ENCODE measurements around the gene NUP62.

DNA sequence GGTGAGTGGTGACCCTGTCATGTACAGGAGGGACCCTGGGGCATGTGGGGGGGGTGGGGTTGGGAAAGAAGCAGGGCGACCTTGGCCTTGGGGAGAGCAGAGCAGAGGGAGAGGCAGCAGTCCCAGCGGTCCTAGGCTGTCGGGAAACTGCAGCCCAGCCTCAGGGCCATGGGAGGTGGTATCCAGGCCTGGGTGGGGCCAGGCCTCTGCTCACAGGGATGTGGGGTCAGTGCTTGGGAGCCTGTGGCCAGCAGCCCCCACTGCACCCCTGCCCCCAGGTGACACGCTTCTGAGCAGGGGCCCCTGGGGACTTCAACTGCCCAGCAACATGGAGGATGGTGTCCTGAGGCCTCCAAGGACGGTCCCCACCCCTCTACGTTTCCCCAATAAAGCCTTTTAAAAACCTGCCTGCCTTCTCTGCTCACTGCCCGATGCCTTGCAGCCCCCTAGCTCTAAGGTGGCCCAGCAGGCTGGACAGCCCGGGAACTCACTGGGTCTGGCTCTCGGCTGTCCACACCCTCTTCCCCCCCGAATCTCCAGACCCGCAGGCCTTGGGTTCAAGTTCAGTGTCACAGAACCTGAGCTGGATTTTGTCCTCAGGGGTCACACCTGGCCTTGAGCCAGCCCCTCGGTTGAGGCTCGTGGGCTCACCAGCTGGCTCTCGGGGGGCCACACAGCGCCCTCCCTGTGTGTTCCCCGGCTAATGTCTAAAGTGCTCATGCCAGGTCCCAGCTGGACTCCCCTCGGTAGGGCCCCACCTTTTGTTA, 68.8 kb downstream of the NUP62 start:
- TF ChIP-seq POLR2AphosphoS5 (IDR thresholded peaks at IDR 0.05; ENCODE audit: low read depth, low read length) (peak; percentile 62; the same call in 1 of the 2 replicates), YY1 (IDR thresholded peaks at IDR 0.05; ENCODE audit: low read depth, low read length) (no peak), RAD21 (IDR thresholded peaks at IDR 0.05 in 1 of 2, conservative IDR thresholded peaks at IDR 0.05 in 1 of 2; ENCODE audit: low read depth in 2 of 2, low read length in 2 of 2) (no peak), JUND (IDR thresholded peaks at IDR 0.05; ENCODE audit: low read length) (no peak), RFX5 (IDR thresholded peaks at IDR 0.05; ENCODE audit: borderline replicate concordance, low read depth, low read length) (no peak), SRF (IDR thresholded peaks at IDR 0.05; ENCODE audit: low read depth, low read length) (no peak), SP4 (IDR thresholded peaks at IDR 0.05; ENCODE audit: low read length) (no peak)
- TF ChIP-seq, protein P1, sequence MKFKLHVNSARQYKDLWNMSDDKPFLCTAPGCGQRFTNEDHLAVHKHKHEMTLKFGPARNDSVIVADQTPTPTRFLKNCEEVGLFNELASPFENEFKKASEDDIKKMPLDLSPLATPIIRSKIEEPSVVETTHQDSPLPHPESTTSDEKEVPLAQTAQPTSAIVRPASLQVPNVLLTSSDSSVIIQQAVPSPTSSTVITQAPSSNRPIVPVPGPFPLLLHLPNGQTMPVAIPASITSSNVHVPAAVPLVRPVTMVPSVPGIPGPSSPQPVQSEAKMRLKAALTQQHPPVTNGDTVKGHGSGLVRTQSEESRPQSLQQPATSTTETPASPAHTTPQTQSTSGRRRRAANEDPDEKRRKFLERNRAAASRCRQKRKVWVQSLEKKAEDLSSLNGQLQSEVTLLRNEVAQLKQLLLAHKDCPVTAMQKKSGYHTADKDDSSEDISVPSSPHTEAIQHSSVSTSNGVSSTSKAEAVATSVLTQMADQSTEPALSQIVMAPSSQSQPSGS (IDR thresholded peaks at IDR 0.05; ENCODE audit: low read length), result no peak
- TF ChIP-seq, protein P2, sequence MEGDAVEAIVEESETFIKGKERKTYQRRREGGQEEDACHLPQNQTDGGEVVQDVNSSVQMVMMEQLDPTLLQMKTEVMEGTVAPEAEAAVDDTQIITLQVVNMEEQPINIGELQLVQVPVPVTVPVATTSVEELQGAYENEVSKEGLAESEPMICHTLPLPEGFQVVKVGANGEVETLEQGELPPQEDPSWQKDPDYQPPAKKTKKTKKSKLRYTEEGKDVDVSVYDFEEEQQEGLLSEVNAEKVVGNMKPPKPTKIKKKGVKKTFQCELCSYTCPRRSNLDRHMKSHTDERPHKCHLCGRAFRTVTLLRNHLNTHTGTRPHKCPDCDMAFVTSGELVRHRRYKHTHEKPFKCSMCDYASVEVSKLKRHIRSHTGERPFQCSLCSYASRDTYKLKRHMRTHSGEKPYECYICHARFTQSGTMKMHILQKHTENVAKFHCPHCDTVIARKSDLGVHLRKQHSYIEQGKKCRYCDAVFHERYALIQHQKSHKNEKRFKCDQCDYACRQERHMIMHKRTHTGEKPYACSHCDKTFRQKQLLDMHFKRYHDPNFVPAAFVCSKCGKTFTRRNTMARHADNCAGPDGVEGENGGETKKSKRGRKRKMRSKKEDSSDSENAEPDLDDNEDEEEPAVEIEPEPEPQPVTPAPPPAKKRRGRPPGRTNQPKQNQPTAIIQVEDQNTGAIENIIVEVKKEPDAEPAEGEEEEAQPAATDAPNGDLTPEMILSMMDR (IDR thresholded peaks at IDR 0.05; ENCODE audit: control extremely low read depth in 1 of 3, insufficient read depth in 1 of 3, low read depth in 1 of 3, low read length in 3 of 3), result no peak
- TF ChIP-seq, protein P3, sequence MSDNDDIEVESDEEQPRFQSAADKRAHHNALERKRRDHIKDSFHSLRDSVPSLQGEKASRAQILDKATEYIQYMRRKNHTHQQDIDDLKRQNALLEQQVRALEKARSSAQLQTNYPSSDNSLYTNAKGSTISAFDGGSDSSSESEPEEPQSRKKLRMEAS (IDR thresholded peaks at IDR 0.05), result no peak
- TF ChIP-seq, protein P4, sequence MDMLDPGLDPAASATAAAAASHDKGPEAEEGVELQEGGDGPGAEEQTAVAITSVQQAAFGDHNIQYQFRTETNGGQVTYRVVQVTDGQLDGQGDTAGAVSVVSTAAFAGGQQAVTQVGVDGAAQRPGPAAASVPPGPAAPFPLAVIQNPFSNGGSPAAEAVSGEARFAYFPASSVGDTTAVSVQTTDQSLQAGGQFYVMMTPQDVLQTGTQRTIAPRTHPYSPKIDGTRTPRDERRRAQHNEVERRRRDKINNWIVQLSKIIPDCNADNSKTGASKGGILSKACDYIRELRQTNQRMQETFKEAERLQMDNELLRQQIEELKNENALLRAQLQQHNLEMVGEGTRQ (IDR thresholded peaks at IDR 0.05; ENCODE audit: low read length), result no peak

All from H1 (cell line).